HG03025 (cell line): ENCODE data around the gene CCL27.

ENCODE experiments used
- ATAC-seq: cut with Tn5 transposase; IDR thresholded peaks from one replicate; pipeline ENCODE4 v1.9.1; 2021; ENCODE audit warnings: mild to moderate bottlenecking, moderate library complexity; ENCODE audit not compliant: unreplicated experiment, low FRiP score

Gene CCL27

DNA sequence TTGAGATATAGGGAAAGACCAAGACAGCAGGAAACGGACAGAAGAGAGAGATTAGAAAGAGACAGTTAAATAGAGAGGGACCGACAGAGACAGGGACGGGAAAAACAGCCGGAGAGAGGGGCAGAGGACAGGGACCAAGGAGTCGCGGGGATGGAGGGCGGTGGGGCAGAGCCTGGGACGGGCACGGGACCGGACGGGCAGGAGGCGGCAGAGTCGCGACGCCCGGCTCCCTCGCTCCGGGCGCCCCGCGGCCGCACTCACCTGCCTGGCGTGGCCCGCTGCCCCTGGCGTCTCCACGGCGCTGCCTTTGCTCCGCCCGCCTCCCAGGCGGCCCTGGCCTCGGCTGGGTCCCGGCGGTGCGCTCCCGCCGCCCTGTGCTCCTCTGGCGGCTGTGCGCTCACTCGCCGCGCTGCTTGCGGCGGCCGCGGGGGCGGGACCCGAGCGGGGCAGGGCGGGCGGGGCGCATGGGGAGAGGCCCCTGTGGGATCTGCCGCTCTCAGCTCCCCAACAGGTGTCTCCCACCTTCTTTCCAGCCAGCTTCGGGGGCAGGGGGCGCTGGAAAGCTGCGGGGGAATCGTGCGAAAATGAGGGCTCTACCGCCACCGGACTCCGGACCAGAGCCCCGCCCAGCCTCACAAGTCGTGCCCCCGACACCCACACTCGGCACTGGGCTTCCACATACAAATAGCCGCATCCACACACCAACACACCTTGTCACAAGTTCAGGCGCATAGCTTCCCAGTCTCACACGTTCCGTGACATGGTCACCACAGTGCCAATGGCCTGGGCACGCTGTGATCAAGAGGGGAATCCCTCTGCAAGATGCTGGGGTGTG, 33.6 kb downstream of the CCL27 start, which contains the start of gene ARID3C:
Gene ARID3C, minus strand, starts transcription at position 411 of the 835 bp plus-strand sequence. CDS start 1,052 bp downstream, outside the sequence.
- ATAC-seq = no peak

DNA sequence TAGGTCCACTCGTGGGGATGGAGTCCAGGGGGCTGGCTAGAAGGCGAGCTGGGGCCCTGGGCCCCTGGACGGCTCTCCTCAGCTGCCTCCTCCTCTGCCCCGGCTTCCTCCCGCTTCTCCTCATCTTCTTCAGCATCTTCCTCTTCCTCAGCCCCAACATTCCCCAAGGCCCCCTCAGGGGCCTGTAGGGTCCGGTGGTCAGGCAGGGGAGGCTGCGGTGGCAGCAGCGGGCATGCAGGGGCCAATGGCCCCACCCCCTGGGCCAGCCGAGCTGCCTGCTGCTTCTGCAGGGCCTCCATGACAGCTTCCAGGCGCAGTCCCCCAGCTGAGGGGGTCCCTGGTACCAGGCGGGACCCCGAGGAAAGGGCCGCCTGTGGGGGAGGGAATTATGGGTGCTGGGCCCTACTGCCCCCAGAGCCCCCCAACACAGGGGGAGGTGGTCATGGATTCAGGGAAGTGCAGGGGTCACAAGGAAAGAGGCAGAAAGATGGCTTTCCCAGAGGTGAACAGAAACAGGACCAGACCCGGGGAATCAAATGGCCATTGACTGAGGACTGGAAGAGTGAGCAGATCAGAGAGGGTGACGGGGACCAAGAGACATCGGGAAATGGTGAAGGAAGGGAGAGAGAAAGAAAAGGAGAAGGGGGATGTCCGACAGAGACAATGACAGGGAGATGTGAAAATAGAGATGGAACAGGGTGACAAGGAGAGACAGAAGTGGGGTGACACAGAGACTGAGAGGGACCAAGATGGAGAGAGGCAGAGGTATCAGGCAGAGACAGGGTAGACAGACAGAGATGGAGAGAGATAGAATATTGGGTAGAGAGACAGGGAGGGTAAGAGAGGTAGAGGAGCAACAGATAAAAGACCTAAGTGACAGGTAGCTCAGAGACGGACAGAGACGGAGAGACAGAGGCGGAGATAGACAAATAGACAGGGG, 34.5 kb downstream of the CCL27 start:
- no peak for ATAC-seq

DNA sequence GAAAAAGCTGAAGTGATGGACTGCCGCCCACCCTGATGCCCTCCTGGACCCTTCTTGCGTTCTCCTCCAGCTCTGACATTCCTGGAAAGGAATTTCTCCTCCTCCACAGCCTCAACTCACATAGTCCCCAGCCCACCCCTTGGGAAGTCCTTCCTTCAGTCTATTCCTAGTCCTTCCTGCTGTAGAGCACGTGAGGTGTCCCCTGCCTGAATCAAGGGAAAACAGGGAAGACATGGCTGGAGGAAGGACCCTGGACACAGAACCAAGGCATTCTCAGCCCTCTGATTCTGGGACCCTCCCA, 37.3 kb downstream of the CCL27 start:
- no peak for ATAC-seq

DNA sequence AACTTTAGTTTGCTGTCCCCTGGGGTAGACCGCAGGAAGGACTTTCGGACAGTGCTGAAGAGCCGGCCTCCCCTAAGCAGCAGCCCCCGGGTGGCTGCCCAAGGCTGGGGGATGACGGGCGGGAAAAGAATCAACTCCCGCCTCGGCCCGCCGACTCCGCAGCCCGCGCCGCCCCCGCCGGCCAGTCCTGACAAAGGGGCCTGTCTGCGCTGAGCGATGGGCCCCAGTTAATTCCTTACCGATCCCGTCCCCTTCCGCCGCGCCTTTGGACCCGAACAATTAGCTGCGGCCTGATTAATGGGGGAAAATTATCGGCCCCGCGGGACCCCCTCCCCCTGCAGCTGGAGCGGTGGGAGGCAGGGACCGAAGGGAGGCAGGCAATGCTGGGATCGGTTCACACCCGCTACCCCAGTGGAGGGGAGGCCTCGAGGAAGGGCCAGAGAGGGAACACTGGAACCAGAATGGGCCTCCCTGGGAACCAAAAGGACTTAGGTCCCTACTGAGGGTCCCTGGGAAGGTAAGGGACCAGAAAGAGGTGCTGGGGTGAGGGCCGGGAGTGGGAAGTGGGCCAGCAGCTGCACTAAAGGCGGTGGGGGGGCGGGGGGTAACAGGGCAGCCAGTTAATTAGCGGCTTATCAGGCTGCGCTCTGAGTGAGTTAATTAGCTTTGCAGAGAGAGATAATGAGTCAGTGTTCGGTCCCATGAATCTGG, 37.8 kb downstream of the CCL27 start:
- ATAC-seq = no peak

DNA sequence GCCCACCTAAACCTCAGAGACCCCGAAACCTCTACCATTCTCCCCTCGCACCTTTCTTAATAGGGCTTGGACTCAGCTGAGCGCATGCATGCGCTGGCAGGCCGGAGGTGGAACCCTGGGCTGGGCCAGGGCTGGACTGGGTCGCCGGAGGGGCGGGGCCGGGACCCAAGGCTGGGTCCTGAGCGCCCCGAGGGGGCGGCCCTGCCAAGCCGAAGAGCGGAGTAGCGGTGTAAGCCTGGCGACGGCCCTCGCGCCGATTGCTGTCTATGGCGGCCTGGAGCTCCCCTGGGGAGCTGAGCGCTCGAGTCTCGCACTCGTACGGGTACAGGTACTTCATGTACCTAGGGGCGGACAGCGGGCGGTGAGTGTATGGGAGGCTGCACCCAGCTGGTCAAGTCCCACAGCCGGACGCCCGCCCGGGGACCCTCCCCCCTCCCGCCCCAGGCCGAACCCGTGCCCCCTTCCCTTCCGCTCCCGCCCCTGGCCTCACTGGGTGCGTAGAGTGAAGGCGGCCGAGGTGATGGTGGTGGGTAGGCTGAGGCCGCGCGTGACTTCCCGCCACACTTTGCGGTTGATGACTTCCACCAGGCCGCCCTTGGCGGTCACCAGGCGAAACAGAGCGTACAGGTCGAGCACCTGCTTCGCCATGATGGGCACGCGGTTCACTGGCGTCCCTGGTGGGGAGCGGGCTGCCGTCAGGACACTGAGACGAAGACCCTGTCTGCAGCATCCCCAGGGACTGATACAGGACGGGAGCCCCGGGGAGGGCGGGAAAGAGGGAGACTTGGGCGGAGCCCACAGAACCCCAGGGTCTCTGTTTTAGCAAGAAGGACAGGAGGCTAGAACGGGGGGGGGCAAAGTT, 38.9 kb downstream of the CCL27 start:
- no peak for ATAC-seq

DNA sequence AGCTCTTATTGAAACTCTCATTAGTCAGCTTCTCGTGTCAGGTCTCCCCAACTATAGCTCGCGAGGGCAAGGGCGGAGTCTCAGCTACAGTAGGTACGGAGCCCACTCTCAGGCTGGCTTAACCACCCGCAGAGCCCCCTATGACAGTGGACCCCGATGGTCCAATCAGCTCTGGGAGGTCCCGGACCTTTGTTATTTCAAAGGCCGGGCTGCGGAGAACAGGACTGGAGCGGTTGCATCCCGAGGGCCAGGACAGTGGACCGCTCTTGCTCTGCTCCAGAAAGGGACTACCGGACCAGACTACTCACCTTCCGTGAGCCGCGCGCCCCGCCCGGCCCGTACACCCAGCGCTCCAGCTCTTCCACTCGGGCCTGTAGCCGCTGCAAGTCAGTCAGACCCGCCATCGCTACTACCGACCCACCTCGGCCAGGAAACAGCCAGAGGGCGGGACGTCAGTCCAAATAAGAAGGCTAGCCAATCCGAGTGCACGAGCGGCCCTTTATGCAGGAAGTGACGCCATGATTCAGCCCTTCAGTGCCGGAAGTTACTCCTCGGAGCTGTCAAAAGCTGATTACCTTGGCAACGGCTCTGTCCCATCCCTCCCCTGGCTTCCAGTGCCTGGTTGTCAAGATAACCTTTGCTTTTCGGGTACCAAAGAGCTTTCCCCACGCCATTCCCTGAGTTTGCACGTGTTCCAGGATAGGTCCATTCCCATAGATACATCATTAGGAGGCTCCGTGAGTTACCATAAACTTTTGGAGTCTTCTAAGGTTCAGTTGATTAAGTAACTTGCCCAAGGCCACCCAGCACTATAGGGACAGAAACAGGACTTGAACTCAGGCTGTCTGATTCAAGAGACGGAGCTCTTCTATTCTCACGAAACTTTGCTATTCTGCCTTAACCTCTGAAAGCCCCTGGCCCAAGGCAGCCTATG, 42.1 kb downstream of the CCL27 start, which contains the start of gene DCTN3:
Gene DCTN3, minus strand, starts transcription at position 435 of the 934 bp plus-strand sequence. Its CDS starts 31 bp downstream, at position 404.
- ATAC-seq = peak; percentile 99

DNA sequence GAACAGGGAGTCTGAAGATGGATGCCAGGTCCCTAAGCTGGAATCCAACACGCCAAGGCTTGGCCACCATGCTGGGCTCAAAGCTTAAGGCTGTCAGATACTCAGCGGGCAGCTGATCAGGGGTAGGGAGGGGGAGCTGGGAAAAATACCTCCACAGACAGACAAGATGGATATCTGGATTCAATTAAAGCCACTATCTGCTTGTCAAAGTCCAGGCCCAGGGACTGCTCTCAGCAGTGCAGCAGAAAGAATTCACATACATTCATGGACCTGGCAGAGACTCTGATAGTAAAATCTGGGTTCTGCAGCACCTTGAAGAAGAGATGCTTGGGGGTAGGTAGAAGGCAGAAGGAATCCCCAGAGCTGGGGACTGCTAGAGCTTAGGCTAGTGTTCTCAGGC, 47.3 kb downstream of the CCL27 start:
- ATAC-seq = no peak

DNA sequence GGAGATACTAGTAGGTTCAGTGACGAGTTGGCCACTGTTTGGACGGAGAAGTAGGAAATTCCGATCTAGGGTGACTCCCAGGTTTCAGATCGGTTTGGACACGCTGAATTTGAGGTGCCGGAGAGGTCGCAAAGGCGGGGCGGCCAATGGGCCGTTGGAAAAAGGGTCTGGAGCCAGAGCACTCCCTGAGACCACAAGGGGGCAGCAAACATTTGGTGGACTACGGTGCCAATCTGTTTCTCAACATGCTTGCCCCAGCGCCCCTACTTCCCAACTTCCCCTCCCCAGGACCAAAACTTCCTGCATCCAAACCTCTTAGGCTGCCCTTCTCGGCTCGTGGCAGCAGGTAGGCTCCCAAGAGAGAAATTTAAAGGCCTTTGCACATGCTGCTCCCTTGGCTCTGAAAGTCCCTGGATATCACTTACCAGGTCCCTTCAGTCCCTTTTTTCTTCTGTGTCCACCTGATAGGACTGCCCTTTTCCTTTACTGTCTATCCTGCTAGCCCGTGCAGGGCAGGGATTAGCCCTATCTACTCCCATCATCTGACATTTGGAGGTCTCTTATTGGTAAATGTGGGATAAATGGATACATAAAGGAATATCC, 49.6 kb downstream of the CCL27 start:
- peak; percentile 45 for ATAC-seq
